K562 (cell line): ENCODE data around the gene PDK3. TPM values are rescaled to one million over a fixed set of nuclear protein-coding genes. Genes with fewer than 3 reads are reported as not detected.

Source experiments
- ATAC-seq: fragments of 200-7000 bp; cut with Tn5 transposase; 3 replicates; pipeline ENCODE4 v1.9.1; 2020; ENCODE audit warnings: moderate library complexity
- BruUV-seq: library from RNA; stranded (reverse); fragments of 400-500 nt; replicated peaks from 2 replicates; lab custom pipeline; 2021; lab: Mats Ljungman, UMichigan
- CTCF ChIA-PET: fragments of 300-600 bp; formaldehyde crosslinking; extraction: SDS; loops from one replicate; lab custom pipeline; 2021; ENCODE audit warnings: low intra/inter-chr PET ratio; lab: Yijun Ruan, JAX
- POLR2A ChIA-PET: fragments of 300-600, 350-650 bp; sonication (Branson Sonifier 250); formaldehyde crosslinking; extraction: SDS; loops from one replicate; lab custom pipeline; 2021; ENCODE audit warnings: antibody characterized with exemption, inconsistent platforms; lab: Yijun Ruan, JAX
- DNase-seq, 4 experiments: peaks; one replicate each; pipeline versions ENCODE4 v3.0.0 to v3.0.0-alpha.2; 2011 to 2018; ENCODE audit warnings: low spot score in 3 of 4, mixed read lengths in 3 of 4; ENCODE audit errors: extremely low read depth in 1 of 4
- FAIRE-seq: peaks from 2 replicates; lab custom pipeline; 2011; peaks lifted over from hg19 to GRCh38; lab: Jason Lieb, UNC
- H2AFZ ChIP-seq: 2 replicates; pipeline ENCODE4 v1.6.0; 2011; ENCODE audit warnings: low read depth, low read length, control low read depth, inconsistent platforms
- H3K27ac ChIP-seq: fragments of 200-600 bp; 3 replicates; pipeline ENCODE4 v1.8.0; 2011; ENCODE audit warnings: low read depth, mild to moderate bottlenecking, control low read depth, inconsistent platforms, low read length, moderate library complexity, mixed read lengths; ENCODE audit errors: extremely low read depth
- H3K27me3 ChIP-seq, 2 experiments: fragments of 300-600 bp in 1 of 2; 2 replicates in 1 of 2; 3 replicates in 1 of 2; pipeline versions ENCODE4 v1.6.0 to v1.8.0; 2011; ENCODE audit warnings: inconsistent platforms in 2 of 2, low read length in 2 of 2, mild to moderate bottlenecking in 1 of 2, mixed read lengths in 1 of 2, moderate library complexity in 1 of 2; ENCODE audit not compliant: control insufficient read depth in 2 of 2, insufficient read depth in 2 of 2
- H3K36me3 ChIP-seq: fragments of 300-600 bp; 3 replicates; pipeline ENCODE4 v1.8.0; 2011; ENCODE audit warnings: mild to moderate bottlenecking, low read length, inconsistent platforms; ENCODE audit not compliant: control insufficient read depth, insufficient read depth
- H3K4me1 ChIP-seq, 2 experiments: fragments of 200-600 bp in 1 of 2; replicated peaks in 1 of 2; 2 replicates in 1 of 2; 3 replicates in 1 of 2; pipeline versions ENCODE4 v1.5.1 to v1.8.0; 2011; ENCODE audit warnings: inconsistent platforms in 2 of 2, low read length in 2 of 2, mild to moderate bottlenecking in 1 of 2, mixed read lengths in 1 of 2, moderate library complexity in 1 of 2; ENCODE audit not compliant: control insufficient read depth in 2 of 2, insufficient read depth in 2 of 2
- H3K4me2 ChIP-seq: 2 replicates; pipeline ENCODE4 v1.6.1; 2011; ENCODE audit warnings: low read length, control low read depth, inconsistent platforms, mixed read lengths; ENCODE audit not compliant: insufficient read depth
- H3K4me3 ChIP-seq: fragments of 200-600 bp; sonication (generic), shearing (Covaris generic); 2 replicates; pipeline ENCODE4 v1.5.1; 2016; ENCODE audit warnings: control low read depth, inconsistent platforms
- H3K79me2 ChIP-seq: fragments of 200-600 bp; 3 replicates; pipeline ENCODE4 v1.8.0; 2011; ENCODE audit warnings: low read length, inconsistent platforms; ENCODE audit not compliant: control insufficient read depth, insufficient read depth
- H3K9ac ChIP-seq, 2 experiments: 2 replicates each; pipeline versions ENCODE4 v1.6.0 to v1.6.1; 2011; ENCODE audit warnings: low read depth in 2 of 2, low read length in 2 of 2, control low read depth in 1 of 2, inconsistent platforms in 1 of 2, mild to moderate bottlenecking in 1 of 2, mixed read lengths in 1 of 2; ENCODE audit not compliant: insufficient read depth in 1 of 2
- H3K9me1 ChIP-seq: one replicate; pipeline ENCODE4 v1.6.0; 2011; ENCODE audit warnings: inconsistent platforms, mild to moderate bottlenecking, low read length, moderate library complexity; ENCODE audit not compliant: control insufficient read depth, insufficient read depth
- H3K9me3 ChIP-seq: replicated peaks from 2 replicates; pipeline ENCODE4 v1.5.1; 2011; ENCODE audit warnings: low read depth, low read length, inconsistent platforms; ENCODE audit not compliant: control insufficient read depth, insufficient read depth
- H4K20me1 ChIP-seq: replicated peaks from 2 replicates; pipeline ENCODE4 v1.6.1; 2011; ENCODE audit warnings: low read length, inconsistent platforms, mixed read lengths; ENCODE audit not compliant: control insufficient read depth, insufficient read depth
- ATF2 ChIP-seq: sonication (generic); formaldehyde crosslinking; IDR thresholded peaks from 2 replicates; pipeline ENCODE4 v1.8.1; 2022; ENCODE audit warnings: missing genetic modification reagents
- CREB3L1 ChIP-seq: fragments of 450-650 bp; IDR thresholded peaks from 2 replicates; pipeline ENCODE4 v1.6.1; 2014; ENCODE audit warnings: low read depth, mild to moderate bottlenecking, moderate library complexity, borderline replicate concordance
- DACH1 ChIP-seq: fragments of 450-650 bp; IDR thresholded peaks from 2 replicates; pipeline ENCODE4 v1.6.1; 2018; ENCODE audit not compliant: partially characterized antibody
- FOXJ2 ChIP-seq: fragments of 200-800 bp; sonication (Bioruptor generic); IDR thresholded peaks from 2 replicates; pipeline ENCODE4 v1.6.1; 2016; ENCODE audit warnings: missing genetic modification characterization, missing compliant biosample characterization
- LARP7 ChIP-seq: fragments of 450-650 bp; IDR thresholded peaks from 2 replicates; pipeline ENCODE4 v1.6.1; 2016
- MLLT1 ChIP-seq, 2 experiments: fragments of 450-650 bp; IDR thresholded peaks; 2 replicates each; pipeline ENCODE4 v1.6.1; 2016
- MLX ChIP-seq, 2 experiments: fragments of 450-650 bp in 1 of 2; sonication (generic) in 1 of 2; formaldehyde crosslinking; conservative IDR thresholded peaks; 2 replicates each; pipeline versions ENCODE4 v1.4.0 to v1.8.1; 2020 to 2022; ENCODE audit warnings: mild to moderate bottlenecking in 1 of 2, missing genetic modification reagents in 1 of 2
- NR2C1 ChIP-seq, 2 experiments: fragments of 450-650 bp; IDR thresholded peaks; 2 replicates each; pipeline ENCODE4 v1.6.1; 2017; ENCODE audit warnings: mild to moderate bottlenecking in 2 of 2, antibody characterized with exemption in 1 of 2, inconsistent platforms in 1 of 2, missing compliant biosample characterization in 1 of 2, missing genetic modification characterization in 1 of 2
- NUFIP1 ChIP-seq: fragments of 450-650 bp; IDR thresholded peaks from 2 replicates; pipeline ENCODE4 v1.6.1; 2018; ENCODE audit not compliant: partially characterized antibody
- PATZ1 ChIP-seq: fragments of 250-450 bp; sonication (Bioruptor Pico); IDR thresholded peaks from 2 replicates; pipeline ENCODE4 v1.5.0; 2020; ENCODE audit warnings: mild to moderate bottlenecking, borderline replicate concordance
- PTBP1 ChIP-seq: fragments of 200-400 bp; formaldehyde crosslinking; IDR thresholded peaks from 2 replicates; pipeline ENCODE4 v1.6.1; 2017; ENCODE audit warnings: low read depth, low read length
- RBM14 ChIP-seq: fragments of 200-400 bp; formaldehyde crosslinking; IDR thresholded peaks from 2 replicates; pipeline ENCODE4 v1.6.1; 2018; ENCODE audit warnings: low read depth, mild to moderate bottlenecking, low read length, moderate library complexity, borderline replicate concordance; ENCODE audit not compliant: insufficient read depth
- RNF2 ChIP-seq: sonication (generic); IDR thresholded peaks from 2 replicates; pipeline ENCODE4 v1.6.1; 2016
- STAG1 ChIP-seq: sonication (generic); formaldehyde crosslinking; IDR thresholded peaks from 2 replicates; pipeline ENCODE4 v1.5.0; 2020; ENCODE audit warnings: missing genetic modification reagents, borderline replicate concordance
- ZNF445 ChIP-seq: fragments of 250-450 bp; sonication (Bioruptor Pico); IDR thresholded peaks from 2 replicates; pipeline ENCODE4 v1.4.0; 2020; ENCODE audit warnings: low read depth, mild to moderate bottlenecking, moderate library complexity
- WGBS: fragments of 100-300 bp; shearing (Covaris generic); methylation state at CpG from one replicate; pipeline ENCODE4 v1.1.6; 2016; ENCODE audit warnings: low coverage, mixed read lengths; ENCODE audit not compliant: insufficient coverage; ENCODE audit errors: missing lambda C conversion rate; 5-methylcytosine and 5-hydroxymethylcytosine counted together
- in situ Hi-C: fragments of 300-500 bp; cut with MboI; formaldehyde crosslinking; loops from 4 replicates; pipeline ENCODE4 v1.15.0; 2018; ENCODE audit warnings: inconsistent platforms, mixed read lengths
- intact Hi-C: fragments of 100-400 bp; cut with micrococcal nuclease; formaldehyde crosslinking; loops from 2 replicates; pipeline ENCODE4 v1.14.2; 2022
- polyA plus RNA-seq, 8 experiments: library from polyadenylated mRNA; depleted of rRNA in 4 of 8; stranded (reverse) in 5 of 8; unstranded in 3 of 8; fragments of >200 nt; fragmentation: Nextera tagmentation in 2 of 8; fragmentation: Illumina TruSeq in 1 of 8; extraction: Ambion mirVana in 2 of 8; extraction: Trizol in 1 of 8; gene quantifications; 2 replicates each; pipeline versions ENCODE4 v1.2.1 to v1.2.3, GENCODE V29; 2011 to 2014; ENCODE audit warnings: inconsistent platforms in 1 of 8, missing spikeins in 1 of 8
- total RNA-seq, 7 experiments: library from RNA; depleted of rRNA in 6 of 7; stranded (reverse); fragments of >200 nt in 6 of 7; fragmentation: Illumina TruSeq in 2 of 7; extraction: Trizol in 2 of 7; gene quantifications; 2 replicates each; pipeline versions ENCODE4 v1.2.1 to v1.2.3, GENCODE V29; 2011 to 2021; ENCODE audit warnings: low replicate concordance in 1 of 7

PDK3 gene
- total and polyA plus RNA-seq, 9 of the 15 experiments (the other 6 are each of a cell fraction or from before 2014, with no cell fraction given), result 0.20 to 4.9 (median 0.95) TPM

- ATAC-seq, result no peak
- H3K4me2 ChIP-seq, result no peak overlapping the region
- no peak overlapping the region for H3K4me3 ChIP-seq
- no peaks in the 10 kb centered on the region for H4K20me1 ChIP-seq
- BruUV-seq, result no TSS peak
- no peak overlapping the region for H2AFZ ChIP-seq
- intact Hi-C loops (no loop called here), in situ Hi-C loops (no loop called here)
- H3K36me3 ChIP-seq, result no peaks in the 10 kb centered on the region
- H3K79me2 ChIP-seq, result no peaks in the 10 kb centered on the region
- ChIA-PET POLR2A (no interaction called here), CTCF (no interaction called here)
- FAIRE-seq, result no peak
- H3K27me3 ChIP-seq, result peaks cover 3 to 6% of the 10 kb centered on the region in 2 experiments; a peak in 3 of 5 replicates
- 0% methylated on average over 1 of the region's 1 CpG for WGBS
- H3K4me1 ChIP-seq, result no peaks in the 10 kb centered on the region
- no peaks in the 10 kb centered on the region for H3K9me1 ChIP-seq
- H3K27ac ChIP-seq, result no peak overlapping the region
- no peak for DNase-seq
- H3K9ac ChIP-seq, result no peak overlapping the region
- no peaks in the 10 kb centered on the region for H3K9me3 ChIP-seq
- TF ChIP-seq LARP7, result no peak
- no peak for TF ChIP-seq DACH1
- no peak for TF ChIP-seq PTBP1
- no peak for TF ChIP-seq FOXJ2
- no peak for TF ChIP-seq ZNF445 (CRISPR knock-in tag)
- no peak for TF ChIP-seq RBM14
- no peak for TF ChIP-seq NUFIP1
- TF ChIP-seq MLX (CRISPR knock-in tag; conservative IDR thresholded peaks at IDR 0.05), result no peak
- TF ChIP-seq MLLT1 (IDR thresholded peaks at IDR 0.05), result no peak
- TF ChIP-seq NR2C1 (IDR thresholded peaks at IDR 0.05), result no peak
- TF ChIP-seq NR2C1 (tag; IDR thresholded peaks at IDR 0.05), result no peak
- TF ChIP-seq RNF2, result no peak
- no peak for TF ChIP-seq PATZ1 (CRISPR knock-in tag)
- TF ChIP-seq CREB3L1, result no peak
- no peak for TF ChIP-seq ATF2 (CRISPR knock-in tag)
- TF ChIP-seq STAG1 (CRISPR knock-in tag), result no peak
Observed at GRCh38 chrX:24575496-24575895, 110.4 kb downstream of the PDK3 start.
